Inflammatory macrophage (primary cell): Measurements from ENCODE around the gene ACLY.
"Not testable (repeated sequence)": the region's sequence is repeated elsewhere in the genome, so short reads cannot be mapped to it uniquely, and the experiment has no call there.

Experiments used
- DNase-seq, 2 donors: peaks; one replicate each; pipeline ENCODE4 v3.0.0-alpha.2; 2020 to 2022

ACLY gene

DNA sequence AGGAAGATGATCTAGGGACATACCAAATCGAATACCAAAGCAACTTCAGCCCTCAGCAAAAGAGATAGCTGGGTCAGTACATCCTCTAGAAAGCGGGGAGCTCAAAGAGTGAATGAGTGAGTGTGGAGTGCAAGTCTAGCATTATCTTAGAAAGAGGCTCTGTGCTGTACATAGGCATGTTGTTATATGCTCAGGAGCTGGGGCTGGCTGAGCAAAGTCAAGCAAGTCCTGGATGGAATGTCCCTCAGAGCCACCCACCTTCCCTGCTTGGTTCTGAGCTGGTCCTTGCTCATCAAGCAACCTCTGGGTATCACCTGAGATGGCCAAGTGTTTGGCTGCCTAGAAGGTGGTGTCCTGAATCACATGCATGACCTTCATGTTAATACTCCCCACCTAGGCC is 48.7 kb downstream of the ACLY start:
- DNase-seq, result no peak

DNA sequence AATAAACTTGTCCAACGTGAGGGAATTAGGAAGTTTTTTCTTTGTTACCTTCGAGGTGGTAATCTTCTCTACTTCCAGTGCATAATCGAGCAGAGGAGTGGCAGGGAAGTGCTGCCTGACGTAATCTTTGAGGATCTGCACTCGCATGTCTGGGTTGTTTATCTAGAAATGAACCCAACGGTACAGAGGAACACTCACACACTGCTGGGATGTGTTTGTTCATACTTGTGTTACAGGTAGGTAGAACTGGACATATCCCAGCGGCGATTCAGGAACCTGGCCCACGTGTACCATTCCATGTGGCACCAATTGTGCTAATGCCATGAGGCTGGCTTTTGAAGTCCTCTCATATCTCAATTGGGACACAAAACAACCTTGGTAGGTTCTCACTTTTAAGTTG is 49.3 kb downstream of the ACLY start:
- no peak for DNase-seq

DNA sequence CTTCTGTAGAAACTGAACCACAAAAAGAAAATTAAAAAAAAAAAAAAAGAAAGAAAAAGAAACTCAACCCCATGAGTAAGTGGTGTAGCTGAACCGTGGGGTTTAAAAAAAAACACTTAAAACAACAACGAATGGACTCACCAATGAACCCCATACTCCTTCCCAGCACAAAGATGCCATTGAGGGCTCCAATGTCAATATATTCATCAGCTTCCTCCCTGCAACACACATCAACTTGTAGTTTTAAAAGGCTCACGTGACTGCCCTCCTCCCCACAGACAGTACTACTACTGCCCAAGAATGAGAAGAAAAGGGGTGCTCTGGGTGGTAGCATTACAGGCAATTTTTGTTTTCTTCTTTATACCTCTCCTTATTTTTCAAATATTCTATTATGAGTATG is 50.2 kb downstream of the ACLY start:
- no peak for DNase-seq

DNA sequence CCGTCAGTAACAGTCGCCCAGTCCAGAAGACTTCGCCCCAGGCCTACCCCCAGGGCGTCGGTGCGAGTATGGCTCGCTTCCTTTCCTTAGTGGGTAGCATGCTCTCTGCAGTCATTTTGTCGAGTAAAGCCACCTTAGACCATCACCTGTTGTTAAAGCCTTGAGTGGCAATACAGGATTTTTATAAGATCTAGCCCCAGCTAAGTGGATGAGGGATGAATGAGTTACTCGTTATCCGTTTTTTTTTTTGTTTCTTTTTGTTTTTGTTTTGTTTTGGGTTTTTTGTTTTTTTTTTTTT is 53.2 kb downstream of the ACLY start:
- DNase-seq, result no peak

DNA sequence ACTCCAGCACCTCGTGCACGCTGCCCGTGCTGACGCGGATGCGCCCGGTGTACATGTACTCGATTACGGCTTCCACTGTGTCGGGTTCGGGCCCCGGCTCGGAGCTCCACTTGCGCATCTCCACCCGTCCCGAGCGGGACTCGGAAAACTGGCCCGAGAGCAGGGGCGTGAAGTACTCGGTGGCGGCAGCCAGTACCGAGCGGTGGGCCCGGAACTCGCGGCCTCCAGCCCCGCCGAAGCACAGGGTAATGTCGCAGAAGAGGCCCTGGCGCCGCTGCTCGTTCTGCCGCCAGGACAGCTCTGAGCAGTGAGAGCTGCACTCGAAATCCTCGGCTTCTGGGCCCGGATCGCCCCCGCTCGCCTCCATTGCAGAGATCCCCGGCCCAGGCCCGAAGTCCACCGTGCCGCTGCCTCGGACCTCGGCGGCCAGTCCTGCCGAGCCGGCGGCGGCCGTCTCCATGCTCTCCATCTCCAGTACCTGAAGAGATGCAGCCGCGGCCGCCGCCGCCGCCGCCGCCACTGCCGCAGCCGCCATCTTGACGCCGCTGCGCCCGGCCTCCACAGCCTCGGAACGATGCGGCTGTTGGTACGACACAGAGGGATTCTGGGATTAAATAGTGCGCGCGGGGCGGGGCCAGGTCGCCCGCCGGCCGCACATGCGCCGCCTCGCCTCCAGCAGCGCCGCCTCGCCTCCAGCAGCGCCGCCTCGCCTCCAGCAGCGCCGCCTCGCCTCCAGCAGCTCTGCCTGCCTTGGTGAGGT is 53.7 kb downstream of the ACLY start, which contains the start of gene KLHL11:
KLHL11 (minus strand) TSS at position 588 of the 760 bp plus-strand sequence; CDS start at position 535, 53 bp downstream.
- peak; percentile 89 to 91 for DNase-seq

DNA sequence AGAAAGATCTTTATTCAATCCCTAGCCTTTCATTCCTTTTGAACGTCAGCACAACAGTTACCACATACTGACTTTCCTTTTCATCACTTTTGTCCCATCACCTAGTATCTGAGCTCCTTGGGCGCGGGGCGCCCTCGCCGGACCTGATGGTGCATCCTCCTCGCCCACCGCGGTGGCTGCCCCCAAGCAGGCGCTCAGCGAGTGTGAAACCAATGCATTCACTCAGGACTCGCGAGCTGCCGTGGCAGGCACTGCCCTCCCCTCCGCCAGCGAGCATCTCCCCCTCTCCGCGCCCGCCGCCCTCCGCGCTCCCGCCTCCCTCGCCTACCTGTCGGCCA is 54.3 kb downstream of the ACLY start:
- DNase-seq, result no peak

DNA sequence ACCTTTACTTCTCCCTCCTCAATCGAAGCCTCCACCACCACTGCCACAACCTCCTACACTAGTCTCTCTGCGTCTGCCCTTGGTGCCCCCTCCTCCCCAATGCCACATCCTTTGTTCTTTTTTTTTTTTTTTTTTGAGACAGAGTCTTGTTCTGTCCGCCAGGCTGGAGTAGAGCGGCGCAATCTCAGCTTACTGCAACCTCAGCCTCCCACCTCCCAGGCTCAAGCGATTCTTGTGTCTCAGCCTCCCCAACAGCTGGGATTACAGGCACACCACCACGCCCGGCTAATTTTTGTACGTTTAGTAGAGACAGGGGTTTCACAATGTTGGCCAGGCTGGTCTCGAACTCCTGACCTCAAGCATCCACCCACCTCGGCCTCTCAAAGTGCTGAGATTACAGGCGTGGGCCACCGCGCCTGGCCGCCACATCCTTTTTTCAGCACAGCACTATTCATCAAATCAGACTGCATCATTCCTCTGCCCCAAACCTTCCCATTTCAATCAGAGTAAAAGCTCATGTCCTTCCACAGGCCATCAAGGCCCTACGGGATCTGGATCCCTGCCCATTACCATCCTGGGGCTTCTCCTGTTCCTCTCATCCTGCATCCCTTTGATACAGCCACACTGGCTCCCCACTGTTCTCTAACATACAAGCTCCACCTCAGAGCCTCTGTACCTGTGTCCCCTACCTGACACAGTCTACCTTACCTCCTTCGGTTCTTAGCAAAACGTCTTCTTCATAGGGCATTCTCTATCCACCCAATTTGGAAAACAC is 55.5 kb downstream of the ACLY start:
- peak; percentile 49 to 64 for DNase-seq

DNA sequence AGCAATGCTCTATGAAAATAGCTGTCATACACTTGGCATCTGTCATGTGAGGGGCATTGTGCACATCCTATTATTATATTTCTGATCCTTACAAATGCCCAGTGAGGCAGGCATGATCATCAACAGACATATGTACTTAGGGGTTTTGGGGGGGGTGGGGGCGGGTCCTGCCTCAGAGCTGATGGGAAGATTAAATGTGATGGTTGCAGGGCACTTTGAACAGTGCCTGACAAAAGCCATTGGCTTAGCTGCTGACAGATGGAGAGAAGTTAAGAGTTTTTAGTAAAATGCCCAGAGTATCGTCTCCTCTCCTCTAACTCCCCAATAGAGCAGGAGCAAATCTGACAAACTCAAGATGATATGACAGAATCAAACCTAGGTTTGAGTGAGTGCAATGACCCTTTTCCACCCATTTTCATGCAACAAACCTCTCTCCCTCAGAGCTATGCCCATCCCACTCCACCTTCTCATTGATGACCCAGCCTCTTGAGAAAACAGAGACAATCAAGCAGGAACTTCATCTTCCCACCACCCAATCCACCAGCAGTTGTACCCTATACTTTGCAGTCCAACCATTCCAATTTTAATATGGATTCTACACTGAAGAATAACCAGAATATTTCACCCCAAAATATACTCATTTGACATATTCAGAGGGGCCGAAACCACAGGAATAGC is 58.4 kb downstream of the ACLY start:
- DNase-seq, result peak in 1 of 2 donors; percentile 2

DNA sequence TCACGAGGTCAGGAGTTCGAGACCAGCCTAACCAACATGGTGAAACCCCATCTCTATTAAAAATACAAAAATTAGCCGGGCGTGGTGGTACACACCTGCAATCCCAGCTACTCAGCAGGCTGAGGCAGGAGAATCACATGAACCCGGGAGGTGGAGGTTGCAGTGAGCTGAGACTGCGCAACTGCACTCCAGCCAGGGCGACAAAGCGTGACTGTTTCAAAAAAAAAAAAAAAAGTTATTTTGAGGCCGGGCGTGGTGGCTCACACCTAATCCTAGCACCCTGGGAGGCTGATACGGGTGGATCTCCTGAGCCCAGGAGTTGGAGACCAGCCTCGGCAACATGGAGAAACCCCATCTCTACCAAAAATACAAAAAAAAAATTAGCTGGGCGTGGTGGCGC is 67.4 kb downstream of the ACLY start:
- DNase-seq, result not testable (repeated sequence)

DNA sequence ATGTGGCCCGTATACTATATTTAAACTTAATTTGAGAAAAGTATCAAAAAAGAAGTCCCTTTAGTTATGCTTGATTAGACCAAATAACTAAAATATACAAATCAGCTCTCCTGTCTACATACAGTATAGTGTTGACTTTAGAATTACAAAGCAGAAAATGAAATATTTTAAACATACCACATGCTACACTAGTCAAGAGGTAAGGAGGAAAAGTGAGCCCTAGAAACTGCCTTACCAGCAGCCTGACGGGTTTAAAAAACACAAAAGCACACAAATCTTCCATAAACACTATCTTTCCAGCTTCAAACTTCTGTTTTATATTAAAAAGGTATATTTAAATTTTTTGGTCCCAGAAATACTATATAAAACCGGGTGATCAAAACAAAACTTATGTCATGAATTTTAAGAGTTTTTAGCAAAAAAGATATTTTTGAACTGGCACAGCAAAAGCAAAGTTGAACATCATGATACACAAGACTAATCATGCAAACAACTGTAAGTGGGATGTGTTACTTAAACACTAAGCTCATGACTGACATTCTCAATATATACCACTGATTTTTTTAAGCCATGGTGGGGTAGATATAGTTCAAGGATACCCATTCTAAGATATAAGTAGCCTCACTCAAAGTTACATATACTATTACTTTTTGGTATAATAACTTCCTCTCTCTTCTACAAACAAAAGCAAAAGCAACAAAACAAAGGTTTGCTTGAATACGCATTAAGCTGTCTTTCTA is 69.3 kb downstream of the ACLY start:
- no peak for DNase-seq

DNA sequence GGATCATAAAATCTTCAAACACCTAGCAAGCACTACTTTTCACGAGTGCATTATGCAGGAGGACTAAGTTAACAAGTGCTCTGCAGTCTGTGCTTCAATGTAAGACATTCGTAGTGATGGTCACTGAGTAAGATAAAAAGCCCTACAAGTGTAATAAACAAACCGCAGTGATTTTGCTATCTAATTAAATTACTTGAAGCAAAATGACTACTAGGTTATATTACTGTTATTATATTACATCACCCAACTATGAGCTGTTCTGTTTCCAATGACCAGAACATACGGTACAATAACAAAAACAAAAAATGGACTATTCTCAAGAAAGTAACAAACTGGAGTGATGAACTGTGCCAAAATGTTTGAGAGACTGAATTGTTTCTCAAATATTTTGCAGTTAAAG is 70.0 kb downstream of the ACLY start:
- no peak for DNase-seq

DNA sequence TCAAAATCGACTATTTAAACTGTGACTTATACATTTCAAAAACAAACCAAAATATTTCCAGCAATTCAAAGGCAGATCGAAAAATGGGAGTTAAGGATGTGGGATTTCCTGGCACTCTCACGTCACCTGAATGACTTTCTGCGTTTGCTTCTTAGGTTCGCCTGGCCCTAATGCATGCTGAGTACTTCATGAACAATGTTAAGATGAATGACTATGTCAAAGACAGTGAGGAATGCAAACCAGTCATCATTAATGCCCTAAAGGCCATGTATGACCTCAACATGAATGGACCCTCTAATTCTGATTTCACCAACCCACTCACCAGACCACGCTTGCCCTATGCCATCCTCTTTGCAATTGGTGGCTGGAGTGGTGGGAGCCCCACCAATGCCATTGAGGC is 73.8 kb downstream of the ACLY start:
- DNase-seq, result no peak

DNA sequence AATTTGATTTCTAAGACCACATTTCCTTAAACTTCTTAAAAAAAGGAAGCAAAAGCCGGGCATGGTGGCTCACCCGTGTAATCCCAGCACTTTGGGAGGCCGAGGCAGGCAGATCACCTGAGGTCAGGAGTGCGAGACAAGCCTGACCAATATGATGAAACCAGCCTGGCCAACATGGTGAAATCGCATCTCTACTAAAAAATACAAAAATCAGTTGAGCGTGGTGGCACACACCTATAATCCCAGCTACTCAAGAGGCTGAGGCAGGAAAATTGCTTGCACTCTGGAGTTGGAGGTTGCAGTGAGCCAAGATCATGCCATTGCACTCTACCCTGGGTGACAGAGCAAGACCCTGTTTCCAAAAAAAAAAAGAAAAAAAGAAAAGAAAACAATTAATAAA is 78.0 kb downstream of the ACLY start:
- DNase-seq, result not testable (repeated sequence)

DNA sequence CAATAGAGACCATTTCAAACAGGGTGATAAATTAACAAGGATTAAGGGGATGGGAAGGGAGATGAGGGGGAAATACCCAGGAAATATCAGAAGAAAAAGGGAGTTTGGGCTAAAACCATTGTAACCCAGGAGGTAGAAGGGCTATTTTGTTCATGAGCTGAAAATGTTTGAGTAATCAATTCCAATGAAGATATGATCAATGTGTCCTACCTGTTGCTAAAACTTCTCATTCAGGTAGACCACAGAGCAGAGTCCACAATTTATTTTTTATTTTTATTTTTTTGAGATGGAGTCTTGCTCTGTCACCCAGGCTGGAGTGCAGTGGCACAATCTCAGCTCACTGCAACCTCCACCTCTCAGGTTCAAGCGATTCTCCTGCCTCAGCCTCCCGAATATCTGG is 79.3 kb downstream of the ACLY start:
- not testable (repeated sequence) for DNase-seq

DNA sequence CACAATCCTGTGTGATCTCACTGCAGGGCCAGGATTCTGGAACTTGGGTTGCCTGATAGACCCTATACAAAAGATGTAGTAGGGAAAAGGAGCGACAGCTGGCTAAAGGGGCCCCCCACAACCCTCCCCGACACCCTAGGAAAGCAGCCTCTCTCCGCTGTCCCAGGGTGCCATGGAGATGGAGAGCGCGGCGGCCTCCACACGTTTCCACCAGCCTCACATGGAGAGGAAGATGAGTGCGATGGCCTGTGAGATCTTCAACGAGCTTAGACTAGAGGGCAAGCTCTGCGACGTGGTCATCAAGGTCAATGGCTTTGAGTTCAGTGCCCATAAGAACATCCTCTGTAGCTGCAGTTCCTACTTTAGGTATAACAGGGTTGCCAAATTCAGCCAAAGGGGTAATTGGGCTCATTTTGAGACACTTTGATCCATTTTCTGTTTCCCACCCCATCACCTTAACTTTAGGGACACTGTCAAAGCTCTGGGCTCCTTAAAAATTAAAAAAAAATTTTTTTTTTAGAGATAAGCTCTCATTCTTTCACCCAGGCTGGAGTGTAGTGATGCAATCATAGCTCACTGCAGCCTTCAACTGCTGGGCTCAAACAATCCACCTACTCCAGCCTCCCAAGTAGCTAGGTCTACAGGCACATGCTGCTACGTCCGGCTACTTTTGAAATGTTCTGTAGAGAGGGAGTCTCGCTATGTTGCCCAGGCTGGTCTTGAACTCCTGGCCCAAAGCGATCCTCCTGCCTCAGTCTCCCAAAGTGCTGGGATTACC is 80.8 kb downstream of the ACLY start, which contains the start of gene KLHL10:
KLHL10 (plus strand) TSS at position 65 of the 778 bp plus-strand sequence; CDS start at position 173, 108 bp downstream.
- DNase-seq, result no peak

DNA sequence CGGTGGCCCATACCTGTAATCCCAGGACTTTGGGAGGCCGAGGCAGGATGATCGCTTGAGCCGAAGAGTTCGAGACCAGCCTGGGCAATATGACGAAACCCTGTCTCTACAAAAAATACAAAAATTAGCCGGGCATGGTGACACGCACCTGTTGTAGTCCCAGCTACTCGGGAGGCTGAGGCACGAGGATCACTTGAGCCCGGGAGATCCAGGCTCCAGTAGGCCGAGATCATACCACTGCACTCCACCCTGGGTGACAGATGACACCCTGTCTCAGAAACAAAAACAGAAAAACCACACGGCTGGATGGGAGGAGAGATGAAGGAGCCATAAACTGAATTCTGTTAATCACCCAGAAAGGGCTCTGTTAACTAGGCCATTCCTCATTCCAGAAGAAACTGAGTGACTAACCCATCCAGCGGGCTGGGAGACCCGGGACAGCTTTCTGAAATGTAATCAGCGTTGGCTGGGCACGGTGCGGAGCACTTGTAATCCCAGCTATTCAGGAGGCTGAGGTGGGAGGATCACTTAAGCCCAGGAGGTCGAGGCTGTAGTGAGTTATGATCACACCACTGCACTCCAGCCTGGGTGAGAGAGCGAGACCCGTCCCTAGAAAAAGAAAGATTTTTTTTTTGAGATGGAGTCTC is 82.1 kb downstream of the ACLY start:
- DNase-seq, result no peak

DNA sequence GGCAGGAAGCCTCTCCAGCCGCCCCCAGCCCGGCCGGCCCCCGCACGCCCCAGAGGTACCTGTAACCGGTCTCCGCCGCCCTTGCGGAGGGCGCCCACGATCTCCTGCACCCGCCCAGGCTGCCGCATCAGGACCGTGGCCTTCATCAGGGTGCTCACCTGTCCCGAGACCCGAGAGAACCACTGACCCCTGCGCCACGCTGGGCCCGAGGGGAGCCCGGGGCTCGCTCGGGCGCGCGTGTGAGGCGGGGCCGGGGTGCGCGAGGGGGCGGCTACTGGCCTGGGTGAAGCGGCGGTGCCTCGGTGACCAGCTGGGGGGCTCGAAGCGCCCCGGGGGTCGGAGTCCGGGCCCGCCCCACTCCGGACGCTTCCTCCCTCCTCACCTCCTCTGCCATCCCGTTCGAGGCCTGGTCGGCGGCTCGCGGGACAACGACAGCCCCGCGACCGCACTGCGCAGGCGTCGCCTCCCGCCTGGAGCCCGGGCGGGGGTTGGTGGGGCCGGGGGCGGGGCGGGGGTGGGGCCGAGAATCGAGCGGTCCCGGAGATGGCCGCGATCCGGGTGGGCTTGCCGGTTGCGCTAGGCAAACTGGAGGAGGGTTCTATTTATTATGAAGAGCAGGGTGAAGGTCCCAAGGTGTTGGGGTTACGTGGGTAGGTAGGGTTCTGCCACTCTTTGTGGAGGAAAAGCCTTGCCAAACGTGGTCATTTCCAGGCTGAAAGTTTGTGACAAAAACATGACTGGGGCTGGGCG is 82.8 kb downstream of the ACLY start, which contains the start of gene NT5C3B:
NT5C3B (minus strand) TSS at position 433 of the 750 bp plus-strand sequence; CDS start at position 394, 39 bp downstream.
- DNase-seq, result peak in 1 of 2 donors; percentile 10

DNA sequence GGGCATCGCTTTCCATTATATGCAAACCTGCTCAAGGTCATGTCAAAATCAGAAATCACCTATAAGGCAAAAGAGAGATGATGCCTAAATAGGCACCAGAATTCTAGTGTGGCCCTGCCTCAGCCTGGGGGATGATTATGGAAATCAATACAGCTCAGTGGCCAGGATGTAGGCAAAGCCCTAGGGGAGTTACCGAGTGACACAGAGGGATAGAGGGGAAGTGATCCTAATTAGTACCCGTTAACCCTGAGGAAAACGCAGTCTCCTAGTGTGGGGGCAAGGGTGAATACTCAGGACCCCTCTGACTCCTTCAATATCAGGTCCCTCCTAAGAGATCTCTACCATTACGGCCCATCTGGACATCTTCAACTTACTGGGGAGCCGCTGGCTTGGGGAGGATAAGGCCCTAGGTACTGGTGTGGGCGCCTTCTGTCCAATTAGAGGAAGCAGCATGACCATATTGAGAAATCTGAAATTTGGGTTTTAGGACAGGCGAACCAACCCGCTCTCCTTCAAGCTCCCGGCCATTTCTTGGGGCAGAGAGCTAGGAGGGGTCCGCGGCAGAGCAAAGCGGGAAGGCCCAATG is 83.4 kb downstream of the ACLY start:
- DNase-seq, result peak; percentile 24 to 40

DNA sequence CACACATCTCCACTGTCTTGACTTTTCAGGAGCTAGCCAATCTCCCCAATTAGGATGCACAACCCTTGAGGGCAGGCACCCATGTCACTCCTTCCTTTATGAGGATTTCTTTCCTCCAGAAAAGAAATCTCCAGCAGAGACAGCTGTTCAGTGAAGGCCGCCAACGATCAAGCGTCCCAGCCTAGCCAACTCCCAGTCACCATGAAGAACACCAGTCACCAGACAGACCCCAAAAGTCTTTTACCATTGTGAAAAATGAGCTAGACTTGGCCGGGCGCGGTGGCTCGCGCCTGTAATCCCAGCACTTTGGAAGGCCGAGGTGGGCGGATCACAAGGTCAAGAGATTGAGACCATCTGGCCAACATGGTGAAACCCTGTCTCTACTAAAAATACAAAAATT is 88.8 kb downstream of the ACLY start:
- not testable (repeated sequence) for DNase-seq

DNA sequence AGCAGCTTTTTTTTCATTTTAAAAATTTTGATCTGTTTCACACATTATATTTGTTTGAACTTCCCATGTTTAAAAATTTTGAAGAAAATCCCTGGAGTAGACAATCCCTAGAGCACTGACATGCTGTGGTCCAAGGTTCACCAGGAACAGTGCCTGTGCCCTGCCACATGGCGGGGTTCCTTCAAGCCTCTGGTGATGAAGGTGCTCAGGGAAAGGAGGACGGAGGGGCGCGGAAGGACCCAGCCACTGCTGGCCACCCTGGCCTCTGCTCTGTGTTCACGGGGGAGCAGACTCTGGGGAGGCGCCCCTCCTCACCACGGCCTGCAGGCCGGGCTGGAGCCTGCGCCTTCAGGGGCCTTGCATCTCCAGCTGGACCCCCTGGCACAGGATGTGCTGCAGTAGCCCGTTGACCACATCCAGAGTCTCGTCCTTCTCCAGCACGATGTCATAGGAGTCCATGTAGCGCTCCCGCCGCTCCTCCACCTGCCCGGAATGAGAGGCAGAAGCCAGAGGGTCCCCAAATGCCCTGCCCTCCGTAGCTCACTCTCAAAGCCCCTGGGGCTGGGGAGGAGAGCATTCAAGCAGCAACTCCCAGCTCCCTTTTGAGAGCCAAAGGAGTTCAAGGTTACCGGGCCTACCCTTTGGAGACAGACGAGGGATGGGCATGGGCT is 93.4 kb downstream of the ACLY start:
- no peak for DNase-seq
